AG09319 (cell line): ENCODE data around the gene EIF2B2.

Experiments used
- DNase-seq: peaks from one replicate; pipeline ENCODE4 v3.0.0-alpha.2; 2010; ENCODE audit warnings: low read depth; ENCODE audit errors: extremely low read depth
- CTCF ChIP-seq: IDR thresholded peaks from 2 replicates; pipeline ENCODE4 v1.5.1; 2011; ENCODE audit warnings: low read depth, mild to moderate bottlenecking, inconsistent platforms, low read length, moderate library complexity

EIF2B2 gene

GRCh38 chr14:75001261-75001660 is 1.5 kb upstream of the EIF2B2 start:
- TF ChIP-seq CTCF: no peak

GRCh38 chr14:75001899-75002298 is 822 bp upstream of the EIF2B2 start:
- no peak for TF ChIP-seq CTCF
- DNase-seq: no peak

More at GRCh38 chr14:75001261-75001660, 1.5 kb upstream of the EIF2B2 start:
- DNase-seq: no peak

GRCh38 chr14:75003250-75004027 is 718 bp downstream of the EIF2B2 start:
- no peak for DNase-seq
- no peak for TF ChIP-seq CTCF

- no peak for TF ChIP-seq CTCF
- DNase-seq: no peak
These were observed 2.6 kb downstream of the EIF2B2 start for GRCh38 chr14:75005357-75005756.

- DNase-seq: no peak
- no peak for TF ChIP-seq CTCF
These were observed 6.5 kb downstream of the EIF2B2 start for GRCh38 chr14:75009176-75009575.

- peak; percentile 50 for DNase-seq
- no peak for TF ChIP-seq CTCF
These were observed 7.9 kb downstream of the EIF2B2 start for GRCh38 chr14:75010472-75011093.

GRCh38 chr14:75011356-75011994 is 8.8 kb downstream of the EIF2B2 start:
- DNase-seq: no peak
- no peak for TF ChIP-seq CTCF
